ENCODE results near the gene SARNP. TPM values are rescaled to one million over a fixed set of nuclear protein-coding genes. Genes with fewer than 3 reads are reported as not detected.

SARNP gene
- total and polyA plus RNA-seq, 9 of the 15 experiments (the other 6 are each of a cell fraction or from before 2014, with no cell fraction given), result 70.1 to 400 (median 198) TPM

GRCh38 chr12:55718624-55719275 is 98.8 kb downstream of the SARNP start:
- WGBS (ENCODE audit: insufficient coverage, low coverage, missing lambda C conversion rate), result 71% methylated on average over 2 of the region's 4 CpGs
- no peak overlapping the region for H2AFZ ChIP-seq (ENCODE audit: low read depth, low read length)
- no peak overlapping the region for H3K27ac ChIP-seq (ENCODE audit: extremely low read depth, low read depth, low read length)
- in situ Hi-C loops (cut with MboI), result no loop called here
- H3K9me1 ChIP-seq (ENCODE audit: control insufficient read depth, insufficient read depth, low read length), result no peaks in the 10 kb centered on the region
- TF ChIP-seq ZNF609 (CRISPR knock-in tag; IDR thresholded peaks at IDR 0.05; ENCODE audit: borderline replicate concordance), result no peak
- no peak for TF ChIP-seq NCOA1 (IDR thresholded peaks at IDR 0.05; ENCODE audit: low read depth)
- TF ChIP-seq TBP (optimal IDR thresholded peaks at IDR 0.05; ENCODE audit: low read depth, low read length), result no peak
- no peak for TF ChIP-seq ZNF57 (CRISPR knock-in tag; IDR thresholded peaks at IDR 0.05)
- TF ChIP-seq NR1H2 (CRISPR knock-in tag; IDR thresholded peaks at IDR 0.05), result no peak
- no peak for TF ChIP-seq HDGF (IDR thresholded peaks at IDR 0.05)
- TF ChIP-seq MIER1 (IDR thresholded peaks at IDR 0.05; ENCODE audit: low read depth), result no peak
- ChIA-PET CTCF (ENCODE audit: low intra/inter-chr PET ratio) (no interaction called here), POLR2A (interaction anchor here (0.5 to 1.3 kb wide), 6 partner anchors 8 to 600 kb away, joined by 3 to 6 read pairs (median 4); no protein-coding TSS in a partner anchor)
- H3K9me3 ChIP-seq (replicated peaks; ENCODE audit: control insufficient read depth, insufficient read depth, low read depth, low read length), result no peaks in the 10 kb centered on the region
- H3K27me3 ChIP-seq (ENCODE audit: control insufficient read depth in 2 of 2, insufficient read depth in 2 of 2, low read length in 2 of 2), result no peaks in the 10 kb centered on the region
- 0 out of 4 replicates have a peak overlapping the region, but pooled peaks of 1 of the 2 experiments have one; percentile 29 for H3K9ac ChIP-seq (ENCODE audit: insufficient read depth in 1 of 2, low read depth in 2 of 2, low read length in 2 of 2)
- no TSS peak for BruUV-seq (replicated peaks)
- intact Hi-C loops (cut with micrococcal nuclease), result no loop called here
- no peak overlapping the region for H3K4me3 ChIP-seq
- DNase-seq (ENCODE audit: extremely low read depth in 1 of 4, low spot score in 3 of 4), result no peak
- no peak for FAIRE-seq
- H3K4me2 ChIP-seq (ENCODE audit: insufficient read depth, low read length), result no peak overlapping the region
- ATAC-seq, result no peak
- H3K36me3 ChIP-seq (ENCODE audit: control insufficient read depth, insufficient read depth, low read length), result peaks cover 6% of the 10 kb centered on the region; the same call in 2 of the 3 replicates
- H4K20me1 ChIP-seq (replicated peaks; ENCODE audit: control insufficient read depth, insufficient read depth, low read length), result 0 out of 2 replicates have a peak, but pooled peaks cover 2% of the 10 kb centered on the region
- peaks cover 6% of the 10 kb centered on the region; the same call in 2 of the 3 replicates for H3K79me2 ChIP-seq (ENCODE audit: control insufficient read depth, insufficient read depth, low read length)
- H3K4me1 ChIP-seq (replicated peaks in 1 of 2; ENCODE audit: control insufficient read depth in 2 of 2, insufficient read depth in 2 of 2, low read length in 2 of 2), result peaks cover 18 to 23% of the 10 kb centered on the region in 2 experiments; a peak in 4 of 5 replicates

Data from K562 (cell line).